Measurements from ENCODE around the gene ASB6. TPM values are rescaled to one million over a fixed set of nuclear protein-coding genes. Genes with fewer than 3 reads are reported as not detected.

The ASB6 gene
- total RNA-seq, 5 donors from 2014 or later (not counting 1 experiment from before 2014, with no cell fraction given): 28.3 to 35.2 (median 30.8) TPM

DNA sequence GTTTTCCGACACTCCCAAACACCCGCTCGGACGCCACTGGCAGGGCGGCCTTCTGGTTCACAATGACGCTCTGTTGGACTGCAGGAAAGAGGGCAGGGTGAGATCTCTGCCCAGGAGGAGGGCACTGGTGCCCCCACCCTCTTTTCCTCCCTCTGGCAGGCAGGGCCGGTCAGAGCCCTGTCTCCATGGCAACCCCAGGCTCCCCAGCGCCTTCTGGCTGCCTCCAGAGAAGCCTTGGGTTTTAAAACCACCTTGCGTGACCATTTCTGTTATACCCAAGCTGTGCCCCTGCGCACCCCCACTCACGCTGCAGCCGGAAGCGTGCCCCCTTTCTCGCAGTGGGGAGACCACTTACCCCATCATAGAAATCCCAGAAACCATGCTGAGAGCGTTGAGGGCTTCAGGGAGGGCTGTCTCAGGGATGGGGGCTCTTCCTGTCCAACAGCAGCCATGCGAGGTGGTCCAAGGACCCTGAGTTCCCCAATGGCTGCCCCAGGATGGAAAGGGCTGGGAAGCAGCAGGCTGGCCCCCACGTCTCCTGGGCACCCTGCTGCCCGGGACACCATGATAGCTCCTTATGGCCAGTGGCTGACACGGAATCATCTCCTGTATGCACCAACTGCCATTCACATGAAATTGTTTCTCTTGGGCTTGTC lies 28.3 kb downstream of the ASB6 start:
- no peak overlapping the region for H3K27ac ChIP-seq (ENCODE audit: low read length)
- ATAC-seq (replicated peaks in 1 of 4): no peak
- H3K27me3 ChIP-seq (replicated peaks in 1 of 2; ENCODE audit: control insufficient read depth in 2 of 2, extremely low read depth in 1 of 2, insufficient read depth in 2 of 2, low read length in 1 of 2): peaks cover 0 to 45% of the 10 kb centered on the region in 2 experiments
- CTCF ChIA-PET: interaction anchor here in 1 of 2 donors (0.6 kb wide), 2 partner anchors 17 to 570 kb away, joined by 3 to 11 read pairs; no protein-coding TSS in a partner anchor
- Mint-ChIP-seq H3K4me1 (peaks cover 13 to 18% (median 15%) of the 10 kb centered on the region in 3 donors), H3K9me3 (no peaks in the 10 kb centered on the region), H3K27me3 (peaks cover 0 to 2% of the 10 kb centered on the region in 2 donors), H3K4me3 (no peak overlapping the region), H3K36me3 (no peaks in the 10 kb centered on the region), H3K27ac (no peak overlapping the region)
- H3K36me3 ChIP-seq (ENCODE audit: control insufficient read depth in 2 of 2, extremely low read depth in 1 of 2, insufficient read depth in 1 of 2, low read length in 1 of 2): no peaks in the 10 kb centered on the region
- H3K9me3 ChIP-seq: no peaks in the 10 kb centered on the region
- 80% methylated on average over 13 of the region's 19 CpGs for WGBS (ENCODE audit: insufficient coverage)
- POLR2A ChIA-PET: no interaction called here
- peaks cover 6 to 23% of the 10 kb centered on the region in 2 experiments for H3K4me1 ChIP-seq (ENCODE audit: control insufficient read depth in 1 of 2, extremely low read depth in 1 of 2, insufficient read depth in 2 of 2, low read length in 2 of 2)
- no peak for DNase-seq
- no peak overlapping the region for H3K4me3 ChIP-seq (ENCODE audit: control insufficient read depth in 1 of 2, extremely low read depth in 1 of 2, low read length in 1 of 2)

DNA sequence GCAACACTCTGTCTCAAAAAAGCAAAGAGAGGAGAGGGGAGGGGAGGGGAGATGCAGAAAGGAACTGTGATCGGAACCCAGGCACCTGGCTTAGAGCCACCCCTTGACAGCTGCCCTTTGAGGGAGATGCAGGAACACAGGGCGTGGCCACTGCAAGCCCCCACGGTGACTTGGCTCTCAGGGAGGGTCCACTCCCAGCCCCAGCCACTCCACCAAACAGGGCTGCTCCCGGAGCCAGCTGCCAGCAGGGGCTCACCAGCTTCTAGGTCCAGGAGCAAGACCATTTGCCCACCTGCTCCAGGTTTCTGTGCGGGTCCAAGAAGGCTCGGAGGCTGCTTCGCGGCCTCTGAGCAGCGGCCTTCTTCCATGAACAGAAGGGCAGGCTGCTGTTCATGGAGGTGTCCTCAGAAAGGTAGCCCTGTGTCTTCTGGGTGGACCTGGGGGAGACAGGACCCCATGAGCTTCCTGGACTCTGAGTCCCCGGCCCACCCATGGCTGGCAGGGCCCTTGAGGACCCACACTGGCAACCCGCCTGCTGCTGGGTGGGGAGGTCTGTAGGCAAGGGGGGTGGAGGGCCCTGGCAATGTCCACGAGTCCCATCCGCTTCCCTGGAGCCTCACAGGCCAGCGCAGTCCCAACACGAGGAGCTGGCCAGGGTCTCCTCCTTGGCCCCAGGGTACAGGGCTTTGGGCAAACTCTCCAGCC lies 29.0 kb downstream of the ASB6 start:
- ATAC-seq (replicated peaks in 1 of 4): no peak
- WGBS (ENCODE audit: insufficient coverage): 78% methylated on average over 10 of the region's 15 CpGs
- Mint-ChIP-seq H3K9me3 (no peaks in the 10 kb centered on the region), H3K27me3 (no peaks in the 10 kb centered on the region), H3K27ac (no peak overlapping the region), H3K4me3 (no peak overlapping the region), H3K4me1 (peaks cover 13 to 22% (median 22%) of the 10 kb centered on the region in 3 donors), H3K36me3 (no peaks in the 10 kb centered on the region)
- Histone ChIP-seq H3K9me3 (no peaks in the 10 kb centered on the region), H3K27ac (ENCODE audit: low read length) (no peak overlapping the region), H3K27me3 (replicated peaks in 1 of 2; ENCODE audit: control insufficient read depth in 2 of 2, extremely low read depth in 1 of 2, insufficient read depth in 2 of 2, low read length in 1 of 2) (peaks cover 0 to 45% of the 10 kb centered on the region in 2 experiments), H3K4me3 (ENCODE audit: control insufficient read depth in 1 of 2, extremely low read depth in 1 of 2, low read length in 1 of 2) (no peak overlapping the region), H3K4me1 (ENCODE audit: control insufficient read depth in 1 of 2, extremely low read depth in 1 of 2, insufficient read depth in 2 of 2, low read length in 2 of 2) (peaks cover 6 to 29% of the 10 kb centered on the region in 2 experiments), H3K36me3 (ENCODE audit: control insufficient read depth in 2 of 2, extremely low read depth in 1 of 2, insufficient read depth in 1 of 2, low read length in 1 of 2) (no peaks in the 10 kb centered on the region)
- no peak for DNase-seq
- CTCF ChIA-PET: interaction anchor here (0.6 to 1.0 kb wide), 2 partner anchors 9 to 18 kb away, joined by 3 read pairs; no protein-coding TSS in a partner anchor
- POLR2A ChIA-PET: no interaction called here

DNA sequence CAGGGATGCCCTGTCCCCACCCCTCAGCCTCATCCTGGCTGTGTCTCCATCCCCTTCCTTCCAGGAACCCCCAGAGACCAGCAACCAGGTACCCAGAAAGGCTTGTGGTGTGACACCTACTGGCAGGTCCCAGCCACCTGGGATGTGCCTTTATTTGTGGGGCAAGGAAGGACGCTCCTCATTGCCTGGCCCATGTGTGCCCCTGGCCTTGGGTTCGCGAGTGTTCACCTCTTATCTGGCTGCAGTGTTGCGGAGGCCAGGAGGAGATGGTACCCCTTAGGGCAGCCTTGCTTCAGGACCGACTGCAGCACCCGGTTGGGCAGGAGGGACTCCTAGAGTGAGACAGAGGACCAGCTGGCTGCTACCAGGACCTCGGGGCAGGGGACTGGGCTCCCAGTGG lies 29.8 kb downstream of the ASB6 start:
- peak overlapping the region in 1 of 3 donors; percentile 93 for H3K4me3 Mint-ChIP-seq

DNA sequence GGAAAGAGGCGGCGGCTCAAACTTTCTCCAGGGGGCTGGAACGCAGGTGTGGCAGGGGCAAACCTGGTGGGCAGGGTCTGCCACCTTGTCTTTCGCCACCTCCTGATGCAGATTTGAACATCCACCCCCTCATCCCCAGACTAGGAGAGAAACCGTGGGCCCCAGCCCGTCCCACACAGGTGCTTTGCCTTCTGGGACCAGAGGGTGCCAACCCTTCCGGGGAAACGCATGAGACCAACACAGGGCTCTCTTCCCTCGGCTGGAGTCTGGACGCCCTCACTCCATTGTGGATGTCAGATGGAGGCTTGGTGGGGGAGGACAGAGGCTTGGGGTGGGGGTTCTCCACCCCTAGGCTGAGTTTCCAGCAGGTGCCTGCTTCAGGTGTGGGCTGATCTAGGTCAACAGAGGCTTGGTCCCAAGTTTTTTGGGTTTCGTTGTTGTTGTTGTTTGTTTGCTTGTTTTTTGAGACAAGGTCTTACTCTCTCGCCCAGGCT lies 30.6 kb downstream of the ASB6 start:
- no peaks in the 10 kb centered on the region for H3K36me3 Mint-ChIP-seq
- peaks cover 10 to 44% of the 10 kb centered on the region in 2 experiments for H3K4me1 ChIP-seq (ENCODE audit: control insufficient read depth in 1 of 2, extremely low read depth in 1 of 2, insufficient read depth in 2 of 2, low read length in 2 of 2)
- CTCF ChIA-PET: interaction anchor here in 1 of 2 donors (0.5 to 1.4 kb wide), 6 partner anchors 13 to 480 kb away, joined by 3 to 11 read pairs (median 4); partner anchors contain the start of gene NTMT1
- ATAC-seq (replicated peaks in 1 of 4) (no peak), DNase-seq (no peak)
- no peaks in the 10 kb centered on the region for H3K27me3 Mint-ChIP-seq
- no peaks in the 10 kb centered on the region for H3K36me3 ChIP-seq (ENCODE audit: control insufficient read depth in 2 of 2, extremely low read depth in 1 of 2, insufficient read depth in 1 of 2, low read length in 1 of 2)
- peak overlapping the region in 2 of 3 donors; percentile 76 to 93 for H3K4me3 Mint-ChIP-seq
- H3K27ac Mint-ChIP-seq: no peak overlapping the region
- POLR2A ChIA-PET: interaction anchor here in 1 of 2 donors (0.5 kb wide), 1 partner anchor 173 kb away, joined by 6 read pairs; no protein-coding TSS in a partner anchor
- no peak overlapping the region for H3K27ac ChIP-seq (ENCODE audit: low read length)
- peak overlapping the region in 1 of 2 donors; percentile 42 for H3K4me3 ChIP-seq (ENCODE audit: control insufficient read depth in 1 of 2, extremely low read depth in 1 of 2, low read length in 1 of 2)
- peaks cover 25 to 32% (median 30%) of the 10 kb centered on the region in 3 donors for H3K4me1 Mint-ChIP-seq
- no peaks in the 10 kb centered on the region for H3K9me3 ChIP-seq
- 14% methylated on average over 4 of the region's 12 CpGs for WGBS (ENCODE audit: insufficient coverage)
- no peaks in the 10 kb centered on the region for H3K9me3 Mint-ChIP-seq
- H3K27me3 ChIP-seq (replicated peaks in 1 of 2; ENCODE audit: control insufficient read depth in 2 of 2, extremely low read depth in 1 of 2, insufficient read depth in 2 of 2, low read length in 1 of 2): peaks cover 0 to 42% of the 10 kb centered on the region in 2 experiments

More for the DNA sequence above, 29.8 kb downstream of the ASB6 start:
- DNase-seq: no peak
- Mint-ChIP-seq H3K9me3 (no peaks in the 10 kb centered on the region), H3K27ac (no peak overlapping the region), H3K36me3 (no peaks in the 10 kb centered on the region), H3K27me3 (no peaks in the 10 kb centered on the region), H3K4me1 (peaks cover 21 to 29% (median 28%) of the 10 kb centered on the region in 3 donors)
- no peak overlapping the region for H3K4me3 ChIP-seq (ENCODE audit: control insufficient read depth in 1 of 2, extremely low read depth in 1 of 2, low read length in 1 of 2)
- no peak for ATAC-seq (replicated peaks in 1 of 4)
- WGBS (ENCODE audit: insufficient coverage): 83% methylated on average over 7 of the region's 7 CpGs
- H3K9me3 ChIP-seq: no peaks in the 10 kb centered on the region
- no peaks in the 10 kb centered on the region for H3K36me3 ChIP-seq (ENCODE audit: control insufficient read depth in 2 of 2, extremely low read depth in 1 of 2, insufficient read depth in 1 of 2, low read length in 1 of 2)
- H3K27ac ChIP-seq (ENCODE audit: low read length): no peak overlapping the region
- peaks cover 0 to 43% of the 10 kb centered on the region in 2 experiments for H3K27me3 ChIP-seq (replicated peaks in 1 of 2; ENCODE audit: control insufficient read depth in 2 of 2, extremely low read depth in 1 of 2, insufficient read depth in 2 of 2, low read length in 1 of 2)
- ChIA-PET CTCF (interaction anchor here (0.5 to 1.2 kb wide), 3 partner anchors 10 to 473 kb away, joined by 3 to 4 read pairs (median 3); no protein-coding TSS in a partner anchor), POLR2A (no interaction called here)
- peaks cover 10 to 37% of the 10 kb centered on the region in 2 experiments for H3K4me1 ChIP-seq (ENCODE audit: control insufficient read depth in 1 of 2, extremely low read depth in 1 of 2, insufficient read depth in 2 of 2, low read length in 2 of 2)

DNA sequence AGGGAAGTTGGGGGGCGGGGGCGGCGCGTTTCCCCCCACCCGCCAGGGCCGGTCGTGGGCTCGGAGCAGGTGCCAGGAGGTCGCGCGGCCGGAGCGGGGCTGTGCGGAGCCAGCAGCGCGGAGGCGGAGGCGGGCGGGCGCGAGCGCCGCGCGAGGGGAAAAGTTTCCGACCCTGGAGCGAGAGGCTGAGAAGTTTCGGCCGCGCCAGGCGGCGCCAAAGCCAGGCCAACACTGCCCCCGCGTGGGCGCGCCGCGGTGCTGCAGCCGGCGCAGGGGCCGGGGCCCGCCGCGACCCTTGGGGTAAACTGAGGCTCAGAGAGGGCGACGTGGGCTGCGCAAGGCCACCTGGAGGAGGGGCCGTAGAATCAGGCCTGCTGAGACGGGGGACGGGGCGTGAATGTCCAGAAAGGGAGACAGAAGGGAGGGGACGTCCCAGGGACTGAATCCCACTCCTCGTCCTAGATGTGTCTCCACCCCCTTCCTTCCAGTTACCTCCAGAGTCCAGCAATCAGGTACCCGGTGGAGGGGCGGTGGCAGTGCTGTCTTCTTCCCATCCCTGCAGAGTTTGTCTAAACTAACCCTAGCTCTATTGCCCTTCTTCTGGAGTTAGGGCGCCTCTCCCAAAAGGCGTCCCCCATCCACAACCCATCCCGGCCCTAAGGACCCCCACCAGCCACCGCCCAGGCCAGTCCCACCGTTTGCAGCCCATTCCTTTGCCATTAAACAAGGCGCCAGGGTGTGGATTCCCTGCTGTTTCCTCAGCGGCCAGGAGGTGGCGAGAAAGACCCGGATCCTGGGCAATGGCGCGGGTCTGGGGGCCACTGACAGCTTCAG lies 31.3 kb downstream of the ASB6 start:
- Histone ChIP-seq H3K4me1 (ENCODE audit: control insufficient read depth in 1 of 2, extremely low read depth in 1 of 2, insufficient read depth in 2 of 2, low read length in 2 of 2) (peaks cover 10 to 45% of the 10 kb centered on the region in 2 experiments), H3K9me3 (no peaks in the 10 kb centered on the region), H3K27me3 (replicated peaks in 1 of 2; ENCODE audit: control insufficient read depth in 2 of 2, extremely low read depth in 1 of 2, insufficient read depth in 2 of 2, low read length in 1 of 2) (peaks cover 0 to 42% of the 10 kb centered on the region in 2 experiments), H3K36me3 (ENCODE audit: control insufficient read depth in 2 of 2, extremely low read depth in 1 of 2, insufficient read depth in 1 of 2, low read length in 1 of 2) (no peaks in the 10 kb centered on the region), H3K4me3 (ENCODE audit: control insufficient read depth in 1 of 2, extremely low read depth in 1 of 2, low read length in 1 of 2) (peak overlapping the region; percentile 48 to 71), H3K27ac (ENCODE audit: low read length) (no peak overlapping the region)
- 2% methylated on average over 49 of the region's 66 CpGs for WGBS (ENCODE audit: insufficient coverage)
- ChIA-PET CTCF (interaction anchor here in 1 of 2 donors (0.5 to 1.4 kb wide), 7 partner anchors 14 to 479 kb away, joined by 3 to 11 read pairs (median 4); partner anchors contain the start of gene NTMT1), POLR2A (interaction anchor here in 1 of 2 donors (0.5 kb wide), 1 partner anchor 174 kb away, joined by 6 read pairs; no protein-coding TSS in a partner anchor)
- Mint-ChIP-seq H3K27ac (peak overlapping the region in 1 of 2 donors; percentile 70), H3K36me3 (no peaks in the 10 kb centered on the region), H3K4me3 (peak overlapping the region; percentile 71 to 93 (median 76)), H3K27me3 (no peaks in the 10 kb centered on the region), H3K9me3 (no peaks in the 10 kb centered on the region), H3K4me1 (peaks cover 25 to 36% (median 32%) of the 10 kb centered on the region in 3 donors)
- ATAC-seq (replicated peaks in 1 of 4): peak; percentile 69 to 81 (median 74)
- DNase-seq: peak; percentile 36 to 83 (median 62)

All from T-cell (primary cell).